ENCODE results near the gene DIP2C.
"Not testable (repeated sequence)": the region's sequence is repeated elsewhere in the genome, so short reads cannot be mapped to it uniquely, and the experiment has no call there.

The DIP2C gene

DNA sequence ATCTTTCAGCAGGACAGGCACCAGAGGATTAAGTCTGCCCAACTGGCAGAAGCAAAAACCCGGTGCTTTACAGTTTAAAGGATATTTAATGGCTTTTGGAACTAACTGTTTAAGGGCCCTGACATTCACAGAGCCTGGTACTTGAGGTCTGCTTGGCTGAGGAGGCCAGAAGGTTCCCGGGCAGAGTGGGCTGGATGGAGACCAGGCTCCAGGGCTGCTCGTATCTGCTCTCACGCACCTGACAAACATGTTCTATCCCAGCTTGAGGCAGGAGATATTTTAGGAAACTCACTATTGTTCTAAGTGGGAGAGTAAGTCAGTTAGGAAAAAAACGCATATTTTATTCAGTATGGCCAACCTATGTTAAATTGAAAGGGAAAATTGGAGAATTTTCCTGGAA is 410.8 kb downstream of the DIP2C start:
- DNase-seq (ENCODE audit: low read depth in 2 of 2), result no peak

DNA sequence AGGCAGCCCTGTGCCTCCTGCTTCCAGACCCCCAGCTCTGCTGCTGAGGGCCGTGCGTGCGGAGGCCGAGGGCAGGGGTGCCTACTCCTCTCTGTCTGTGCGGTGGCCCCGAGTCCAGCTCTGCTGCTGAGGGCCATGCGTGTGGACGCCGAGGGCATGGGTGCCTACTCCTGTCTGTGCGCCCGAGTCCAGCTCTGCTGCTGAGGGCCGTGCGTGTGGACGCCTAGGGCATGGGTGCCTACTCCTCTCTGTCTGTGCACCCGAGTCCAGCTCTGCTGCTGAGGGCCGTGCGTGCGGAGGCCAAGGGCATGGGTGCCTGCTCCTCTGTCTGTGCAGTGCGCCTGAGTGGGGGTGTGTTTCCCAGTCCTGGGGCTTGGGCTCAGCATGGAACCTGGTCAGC is 411.5 kb downstream of the DIP2C start:
- no peak for DNase-seq (ENCODE audit: low read depth in 2 of 2)

DNA sequence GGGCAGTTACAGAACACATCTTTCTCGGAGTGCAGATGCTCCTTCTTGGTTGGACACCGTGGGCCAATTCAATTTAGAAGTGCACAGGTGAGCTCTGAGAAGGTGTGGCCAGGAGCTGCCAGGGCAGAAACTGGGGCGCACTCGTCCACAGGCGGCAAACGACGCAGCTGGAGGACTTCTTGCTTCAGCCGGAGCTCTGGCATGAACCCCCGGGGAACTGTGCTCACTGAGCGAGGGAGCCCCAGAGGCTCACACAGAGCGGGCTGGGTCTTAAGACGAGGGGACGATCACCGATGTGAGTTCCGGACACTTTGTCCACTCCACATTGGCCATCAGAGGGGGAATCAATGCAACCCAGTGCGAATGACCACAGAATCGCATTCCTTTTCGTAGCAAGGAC is 413.8 kb downstream of the DIP2C start:
- DNase-seq (ENCODE audit: low read depth in 2 of 2), result no peak

DNA sequence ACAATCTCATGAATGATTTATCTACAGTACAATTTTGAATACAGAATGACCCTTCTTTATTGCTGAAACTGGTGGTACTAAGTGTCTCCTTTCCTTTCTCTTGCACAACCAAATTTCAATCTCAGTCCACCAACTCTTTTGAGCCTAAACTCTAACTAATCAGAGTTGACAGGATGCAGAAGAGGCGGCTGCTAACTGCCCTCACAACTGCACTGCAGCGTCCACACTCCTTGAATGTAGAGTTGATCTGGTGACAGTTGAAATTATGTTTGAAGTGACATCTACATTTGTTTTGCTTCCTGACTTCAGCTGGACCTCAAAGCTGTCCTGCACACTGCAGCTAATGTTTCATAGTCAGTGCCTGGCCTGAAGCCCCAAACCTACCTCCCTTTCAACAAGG is 414.6 kb downstream of the DIP2C start:
- no peak for DNase-seq (ENCODE audit: low read depth in 2 of 2)

DNA sequence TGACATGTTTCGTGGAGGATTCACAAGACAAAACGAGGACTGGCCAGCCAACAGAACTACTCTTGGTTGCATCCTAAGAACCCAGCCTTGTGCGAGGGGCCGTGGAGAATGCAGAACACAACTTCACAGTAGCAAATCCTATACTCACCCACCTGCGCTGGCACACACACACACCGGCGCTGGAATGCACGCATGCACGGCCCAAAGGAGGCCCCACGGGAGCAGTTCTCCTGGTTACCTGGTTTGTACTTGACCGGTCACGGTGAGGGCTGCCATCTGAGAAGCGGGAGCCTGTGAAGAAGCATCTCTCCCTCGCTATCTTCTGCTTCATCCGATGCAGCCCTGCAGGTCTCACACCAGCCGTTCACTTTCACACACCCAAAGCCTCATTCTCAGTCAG is 416.4 kb downstream of the DIP2C start:
- DNase-seq (ENCODE audit: low read depth in 2 of 2), result no peak

DNA sequence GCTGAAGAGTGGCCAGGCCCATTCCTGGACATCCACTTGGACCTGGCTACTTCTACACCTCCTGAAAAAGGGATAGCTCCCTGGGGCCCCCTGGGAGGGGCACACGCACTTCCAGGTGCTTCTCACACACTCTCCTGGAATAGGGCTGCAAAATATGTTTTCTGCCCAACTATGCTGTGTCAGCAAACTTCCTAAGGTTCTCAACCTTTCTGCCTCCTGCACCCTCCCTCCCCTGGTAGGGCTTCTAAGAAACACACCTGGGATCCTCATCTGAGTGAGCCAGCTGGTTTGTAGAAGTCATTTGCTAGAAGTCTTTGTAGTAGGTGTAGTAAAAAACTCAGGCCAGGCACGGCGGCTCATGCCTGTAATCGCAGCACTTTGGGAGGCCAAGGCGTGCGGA is 417.7 kb downstream of the DIP2C start:
- DNase-seq (ENCODE audit: low read depth in 2 of 2), result no peak

DNA sequence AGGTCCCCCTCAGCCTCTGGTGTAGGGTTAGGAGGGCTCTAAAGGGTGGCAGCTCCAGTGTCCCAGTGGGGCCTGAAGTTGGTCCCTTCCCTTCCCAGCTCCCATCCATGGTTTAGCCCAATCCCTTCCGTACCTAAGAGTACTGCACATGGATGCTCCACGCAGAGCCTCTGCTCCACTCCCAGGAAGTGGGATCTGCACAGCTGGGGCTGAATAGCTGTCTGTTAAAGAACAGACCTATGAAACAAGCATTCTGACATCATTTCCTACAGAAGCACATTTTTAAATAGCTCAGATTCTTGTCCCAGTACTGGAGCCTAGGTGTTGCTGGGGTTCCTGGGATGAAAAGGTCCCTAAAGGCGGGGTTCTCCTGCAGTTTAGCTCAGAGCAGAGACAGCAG is 418.3 kb downstream of the DIP2C start:
- no peak for DNase-seq (ENCODE audit: low read depth in 2 of 2)

DNA sequence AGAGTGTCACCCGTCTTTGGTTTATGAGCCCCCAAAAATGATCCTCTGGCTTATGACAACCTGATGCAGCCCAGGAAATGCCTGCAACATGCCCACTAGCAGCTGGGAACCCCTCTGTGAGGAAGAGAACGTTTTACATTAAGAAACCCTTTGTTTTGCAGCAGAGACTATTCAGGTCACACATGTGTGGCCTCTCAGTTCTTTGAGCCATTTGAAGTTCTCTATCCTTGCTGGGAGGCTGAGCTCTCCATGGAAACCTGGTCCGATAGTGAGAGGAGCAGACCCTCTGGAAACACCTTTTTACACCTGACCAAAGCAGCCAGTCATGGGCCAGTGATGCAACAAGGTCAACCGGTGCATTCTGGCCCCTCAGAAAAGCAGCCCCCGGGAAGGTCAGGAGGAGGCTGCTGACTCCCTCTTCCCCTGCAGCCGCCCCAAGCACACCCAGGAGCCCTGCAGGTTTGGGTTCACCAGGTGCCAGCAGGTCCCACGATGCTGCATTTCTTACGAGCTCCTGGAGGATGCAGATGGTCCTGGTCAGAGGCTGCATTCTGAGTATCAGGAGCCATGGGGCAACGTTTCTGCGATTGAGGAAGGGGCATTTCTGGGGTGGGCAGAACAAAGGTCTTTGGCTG is 419.9 kb downstream of the DIP2C start:
- DNase-seq (ENCODE audit: low read depth in 2 of 2), result no peak

DNA sequence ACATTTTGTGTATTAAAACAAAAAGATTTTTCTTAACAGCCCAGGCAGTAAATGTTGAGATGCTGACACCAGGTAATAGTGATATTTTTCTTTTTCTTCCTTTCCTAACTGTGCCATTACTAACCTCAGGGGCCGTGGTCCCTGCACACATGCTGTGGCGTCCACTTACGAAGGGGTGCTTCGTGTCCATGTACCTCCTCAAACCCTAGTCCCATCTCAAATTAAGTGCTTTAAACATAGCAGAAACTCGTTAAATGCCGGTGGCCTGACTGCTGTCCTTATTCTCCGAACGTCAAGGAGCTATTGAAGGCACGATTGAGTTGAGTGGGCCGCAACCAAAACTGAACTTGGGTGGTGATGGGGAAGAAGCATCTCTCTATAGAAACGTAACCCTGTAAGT is 421.8 kb downstream of the DIP2C start:
- DNase-seq (ENCODE audit: low read depth in 2 of 2), result no peak

DNA sequence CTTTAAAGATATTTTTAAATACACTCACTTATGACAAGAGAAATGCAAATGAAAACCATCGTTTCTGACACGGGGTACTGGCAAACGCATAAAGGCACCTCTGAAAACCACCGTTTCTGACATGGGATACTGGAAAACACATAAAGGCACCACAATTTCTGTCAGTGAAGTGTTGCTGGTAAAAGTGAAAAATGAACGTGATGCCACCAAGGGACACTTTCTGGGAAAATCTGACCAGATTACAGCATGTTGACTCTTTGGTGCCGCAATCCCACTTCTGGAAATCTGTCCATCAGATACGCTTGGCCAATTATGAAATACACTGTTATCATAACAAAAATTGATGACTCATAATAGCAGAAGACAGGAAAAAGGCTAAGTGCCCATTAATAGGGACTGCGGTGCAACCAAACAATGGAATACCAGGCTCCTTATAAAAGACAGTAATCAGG is 422.5 kb downstream of the DIP2C start:
- no peak for DNase-seq (ENCODE audit: low read depth in 2 of 2)

DNA sequence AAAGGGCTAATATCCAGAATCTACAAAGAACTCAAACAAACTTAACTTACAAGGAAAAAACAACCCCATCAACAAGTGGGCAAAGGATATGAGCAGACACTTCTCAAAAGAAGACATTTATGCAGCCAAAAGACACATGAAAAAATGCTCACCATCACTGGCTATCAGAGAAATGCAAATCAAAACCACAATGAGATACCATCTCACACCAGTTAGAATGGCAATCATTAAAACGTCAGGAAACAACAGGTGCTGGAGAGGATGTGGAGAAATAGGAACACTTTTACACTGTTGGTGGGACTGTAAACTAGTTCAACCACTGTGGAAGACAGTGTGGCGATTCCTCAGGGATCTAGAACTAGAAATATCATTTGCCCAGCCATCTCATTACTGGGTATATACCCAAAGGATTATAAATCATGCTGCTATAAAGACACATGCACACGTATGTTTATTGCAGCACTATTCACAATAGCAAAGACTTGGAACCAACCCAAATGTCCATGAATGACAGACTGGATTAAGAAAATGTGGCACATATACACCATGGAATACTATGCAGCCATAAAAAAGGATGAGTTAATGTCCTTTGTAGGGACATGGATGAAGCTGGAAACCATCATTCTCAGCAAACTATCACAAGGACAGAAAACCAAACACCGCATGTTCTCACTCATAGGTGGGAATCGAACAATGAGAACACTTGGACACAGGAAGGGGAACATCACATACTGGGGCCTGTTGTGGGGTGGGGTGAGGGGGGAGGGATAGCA is 423.5 kb downstream of the DIP2C start:
- DNase-seq (ENCODE audit: low read depth in 2 of 2), result not testable (repeated sequence)

DNA sequence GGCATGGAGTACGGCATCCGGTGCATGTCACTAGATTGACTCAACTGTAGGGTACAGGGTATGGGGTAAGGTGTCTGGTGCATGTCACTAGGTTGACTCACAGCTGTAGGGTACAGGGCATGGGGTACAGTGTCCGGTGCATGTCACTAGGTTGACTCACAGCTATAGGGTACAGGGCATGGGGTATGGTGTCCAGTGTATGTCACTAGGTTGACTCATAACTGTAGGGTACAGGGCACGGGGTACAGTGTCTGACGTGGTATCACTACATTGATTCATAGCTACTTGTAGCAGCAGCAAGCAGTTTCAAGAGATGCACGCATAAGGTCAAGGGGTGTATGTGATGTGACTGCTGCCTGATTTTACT is 424.4 kb downstream of the DIP2C start:
- DNase-seq (ENCODE audit: low read depth in 2 of 2), result not testable (repeated sequence)

DNA sequence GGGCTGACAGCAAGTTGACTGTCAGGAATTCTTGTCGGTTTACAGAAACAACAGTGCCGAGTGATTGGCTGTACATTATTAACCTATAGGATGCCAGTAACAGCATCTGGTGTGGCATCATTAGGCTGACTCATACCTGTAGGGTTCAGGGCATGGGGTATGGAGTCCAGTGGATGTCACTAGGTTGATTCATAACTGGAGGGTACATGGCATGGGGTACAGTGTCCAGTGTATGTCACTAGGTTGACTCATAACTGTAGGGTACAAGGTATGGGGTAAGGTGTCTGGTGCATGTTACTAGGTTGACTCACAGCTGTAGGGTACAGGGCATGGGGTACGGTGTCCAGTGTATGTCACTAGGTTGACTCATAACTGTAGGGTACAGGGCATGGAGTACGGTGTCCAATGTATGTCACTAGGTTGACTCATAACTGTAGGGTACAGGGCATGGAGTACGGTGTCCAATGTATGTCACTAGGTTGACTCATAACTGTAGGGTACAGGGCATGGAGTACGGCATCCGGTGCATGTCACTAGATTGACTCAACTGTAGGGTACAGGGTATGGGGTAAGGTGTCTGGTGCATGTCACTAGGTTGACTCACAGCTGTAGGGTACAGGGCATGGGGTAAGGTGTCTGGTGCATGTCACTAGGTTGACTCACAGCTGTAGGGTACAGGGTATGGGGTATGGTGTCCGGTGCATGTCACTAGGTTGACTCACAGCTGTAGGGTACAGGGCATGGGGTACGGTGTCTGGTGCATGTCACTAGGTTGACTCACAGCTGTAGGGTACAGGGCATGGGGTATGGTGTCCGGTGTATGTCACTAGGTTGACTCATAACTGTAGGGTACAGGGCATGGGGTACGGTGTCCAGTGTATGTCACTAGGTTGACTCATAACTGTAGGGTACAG is 425.1 kb downstream of the DIP2C start:
- DNase-seq (ENCODE audit: low read depth in 2 of 2), result not testable (repeated sequence)

DNA sequence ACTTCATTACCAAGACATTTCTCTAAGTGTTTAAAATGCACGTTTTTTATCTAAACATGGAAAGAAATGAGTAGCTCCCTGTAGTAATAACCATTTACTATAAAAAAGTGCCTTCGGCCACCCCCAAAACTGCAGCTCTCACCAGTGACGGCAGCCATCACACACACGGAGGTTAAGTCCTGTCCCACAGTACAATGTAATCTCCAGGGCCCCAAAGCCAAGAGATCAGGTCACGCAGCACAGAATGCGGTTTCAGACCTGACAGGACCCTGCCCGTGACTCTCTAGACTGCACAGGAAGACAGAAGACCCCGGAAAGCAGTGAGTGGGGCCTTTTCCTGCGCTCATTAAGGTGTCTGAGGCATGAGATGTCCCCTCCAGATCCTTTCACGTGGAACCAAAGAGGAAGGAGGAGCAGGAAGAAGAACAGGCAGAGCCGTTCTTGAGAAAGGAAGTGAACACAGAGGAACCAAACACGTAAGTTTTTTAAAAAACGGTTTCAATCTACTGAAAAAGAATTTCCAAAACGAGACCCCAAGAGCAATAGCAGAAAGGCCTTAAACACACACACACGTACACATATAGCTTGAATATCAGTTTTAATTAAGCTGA is 428.5 kb downstream of the DIP2C start:
- DNase-seq (ENCODE audit: low read depth in 2 of 2), result no peak

DNA sequence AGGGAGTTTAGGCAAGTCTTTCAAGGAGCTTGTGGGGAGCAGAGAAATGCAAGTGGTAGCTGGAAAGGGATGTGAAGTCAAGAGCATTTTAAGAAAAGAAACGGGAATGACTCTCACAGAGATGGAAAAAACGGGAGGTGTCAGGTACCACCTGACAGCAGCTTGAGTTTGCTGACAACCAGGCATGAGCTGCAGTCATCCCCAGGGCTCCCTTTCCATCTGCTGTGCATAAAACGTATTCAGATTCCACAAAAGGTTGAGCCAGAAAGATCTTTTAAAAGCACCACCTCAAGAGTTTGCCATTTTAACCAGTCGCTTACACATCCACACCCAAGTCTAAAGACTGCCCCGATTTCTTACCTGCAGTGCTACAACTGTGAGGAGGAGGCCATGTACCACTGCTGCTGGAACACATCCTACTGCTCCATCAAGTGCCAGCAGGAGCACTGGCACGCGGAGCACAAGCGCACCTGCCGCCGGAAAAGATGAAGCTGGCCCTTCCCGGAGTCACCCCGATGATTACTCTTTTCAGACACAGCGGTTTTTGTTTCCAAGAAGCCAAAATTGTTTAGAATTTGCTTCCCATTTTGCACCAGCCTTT is 437.4 kb downstream of the DIP2C start:
- no peak for DNase-seq (ENCODE audit: low read depth in 2 of 2)

DNA sequence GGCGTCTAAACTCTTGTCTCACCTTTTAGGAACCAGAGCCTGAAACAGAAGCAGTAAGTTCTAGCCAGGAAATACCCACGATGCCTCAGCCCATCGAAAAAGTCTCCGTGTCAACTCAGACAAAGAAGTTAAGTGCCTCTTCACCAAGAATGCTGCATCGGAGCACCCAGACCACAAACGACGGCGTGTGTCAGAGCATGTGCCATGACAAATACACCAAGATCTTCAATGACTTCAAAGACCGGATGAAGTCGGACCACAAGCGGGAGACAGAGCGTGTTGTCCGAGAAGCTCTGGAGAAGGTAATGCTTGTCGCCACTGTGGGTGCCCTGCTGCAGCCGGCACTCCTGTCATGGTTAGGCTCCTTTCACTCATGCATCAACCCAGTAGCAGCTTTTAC is 441.2 kb downstream of the DIP2C start:
- DNase-seq (ENCODE audit: low read depth in 2 of 2), result no peak

DNA sequence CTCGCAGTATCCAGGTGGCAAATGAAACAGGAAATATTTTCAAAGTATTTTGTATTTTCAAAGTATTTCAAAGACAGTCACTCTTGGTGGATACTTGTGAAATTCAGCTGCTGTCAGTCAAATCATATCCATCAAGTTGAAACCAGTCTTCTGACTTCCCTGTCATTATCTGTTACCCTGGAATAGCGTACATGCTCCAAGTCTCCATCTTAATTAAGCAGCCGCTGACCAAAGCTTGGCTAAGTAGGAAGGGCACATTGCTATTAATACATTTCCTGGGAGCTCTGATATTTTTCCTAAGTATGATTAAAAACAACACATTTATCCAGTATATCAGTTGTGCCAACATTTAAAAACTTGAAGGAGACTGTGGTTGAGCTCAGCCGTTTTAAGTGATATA is 442.0 kb downstream of the DIP2C start:
- DNase-seq (ENCODE audit: low read depth in 2 of 2), result no peak

DNA sequence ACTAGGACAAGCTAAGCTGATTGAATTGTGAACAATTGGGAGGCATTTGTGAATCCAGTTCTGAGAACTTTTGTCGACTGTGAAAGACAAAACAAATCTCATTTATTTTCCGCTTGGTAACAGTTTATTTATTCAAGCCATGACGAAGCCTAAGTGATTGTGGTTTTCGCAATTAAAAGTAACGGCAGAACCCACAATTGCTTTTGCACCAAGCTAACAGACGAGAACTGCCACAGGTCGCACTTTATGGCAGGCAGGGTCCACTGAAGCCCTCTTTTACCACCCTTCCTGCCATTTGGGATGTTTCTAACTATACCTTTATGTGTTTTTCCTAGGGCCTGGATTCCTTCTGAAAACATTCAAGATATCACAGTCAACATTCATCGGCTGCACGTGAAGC is 443.0 kb downstream of the DIP2C start:
- DNase-seq (ENCODE audit: low read depth in 2 of 2), result no peak

DNA sequence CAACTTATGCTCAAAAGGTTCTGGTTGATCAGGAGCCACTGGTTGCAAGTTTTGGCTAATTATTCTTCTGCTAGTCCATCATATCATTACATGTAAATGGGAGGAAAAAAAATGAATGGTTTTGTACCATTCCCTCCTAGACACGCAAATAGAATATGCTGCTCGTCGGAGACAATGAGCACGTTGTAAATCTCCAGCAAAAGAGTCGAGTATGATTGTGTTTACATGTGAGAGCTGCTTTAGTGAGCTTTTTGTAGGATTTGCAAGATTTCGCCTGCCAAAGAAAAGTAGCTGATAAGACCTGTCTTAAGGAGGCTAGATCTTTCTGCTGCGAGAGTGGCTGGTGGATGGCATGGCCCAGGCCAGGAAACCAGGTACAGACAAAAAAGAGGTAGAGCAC is 445.2 kb downstream of the DIP2C start:
- DNase-seq (ENCODE audit: low read depth in 2 of 2), result no peak

DNA sequence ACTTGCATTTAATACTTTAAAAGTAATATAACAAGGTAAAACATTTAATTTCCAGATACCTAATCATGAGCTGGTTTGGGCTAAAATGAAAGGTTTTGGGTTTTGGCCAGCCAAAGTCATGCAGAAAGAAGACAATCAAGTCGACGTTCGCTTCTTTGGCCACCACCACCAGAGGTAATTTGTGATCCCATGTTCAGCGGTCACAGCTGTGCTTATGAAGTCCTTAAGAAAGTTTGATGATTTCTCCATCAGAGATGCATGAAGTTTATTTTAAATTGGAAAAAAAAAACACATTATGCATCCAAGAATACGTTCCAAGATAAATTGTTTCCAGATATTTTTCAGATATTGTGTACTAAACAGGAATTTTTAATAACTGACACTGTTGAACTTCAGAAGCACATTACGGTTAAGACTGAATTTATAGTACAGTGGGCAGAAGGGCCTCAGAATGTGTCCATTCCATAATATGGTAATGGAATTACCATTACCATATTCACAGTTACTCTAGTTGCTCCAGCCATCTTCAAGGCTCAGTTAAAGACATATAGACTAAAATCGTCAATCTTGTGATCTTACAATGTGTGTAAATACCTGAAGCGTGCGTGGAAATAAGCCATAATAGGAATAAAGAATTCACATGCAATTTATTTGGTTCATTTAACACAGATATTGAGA is 447.4 kb downstream of the DIP2C start:
- no peak for DNase-seq (ENCODE audit: low read depth in 2 of 2)

DNA sequence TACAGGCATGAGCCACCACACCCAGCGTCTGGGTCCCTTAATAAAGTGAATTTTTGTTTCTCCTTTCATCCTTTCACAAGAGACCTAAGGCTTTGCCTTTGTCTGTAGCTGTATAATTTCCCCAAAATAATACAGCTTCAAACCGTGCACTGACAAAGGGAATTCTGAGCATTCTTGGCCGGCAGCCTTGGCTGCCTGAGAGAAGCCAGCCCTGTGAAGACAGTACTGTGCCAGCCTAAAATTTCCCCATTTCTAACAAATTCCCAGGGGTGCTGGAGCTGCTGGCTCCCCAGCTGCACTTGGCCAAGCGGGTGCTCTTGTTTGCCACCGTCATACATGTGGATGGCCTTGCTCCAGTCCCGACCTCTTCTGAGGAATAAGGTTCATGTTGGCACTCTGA is 448.0 kb downstream of the DIP2C start:
- DNase-seq (ENCODE audit: low read depth in 2 of 2), result no peak

All from stimulated activated CD8-positive, alpha-beta memory T cell treated with anti-CD3 and anti-CD28 coated beads, Interleukin-2, amount 100 ng/mL, for 48 hours (primary cell).